Duodenal mucosa (tissue), 2 donors: ENCODE results near the gene MRPL19.

Experiments
- H3K27ac ChIP-seq: one replicate; pipeline ENCODE4 v1.7.0; 2013; ENCODE audit warnings: low read depth, low read length
- H3K27me3 ChIP-seq, 2 donors: one replicate each; pipeline ENCODE4 v1.7.0; 2013; ENCODE audit warnings: low read length in 2 of 2, control low read depth in 1 of 2; ENCODE audit not compliant: insufficient read depth in 2 of 2, control insufficient read depth in 1 of 2
- H3K36me3 ChIP-seq, 2 donors: one replicate each; pipeline ENCODE4 v1.7.0; 2013; ENCODE audit warnings: low read length in 2 of 2, control low read depth in 1 of 2; ENCODE audit not compliant: insufficient read depth in 2 of 2, control insufficient read depth in 1 of 2
- H3K4me1 ChIP-seq, 2 donors: one replicate each; pipeline ENCODE4 v1.7.0; 2013; ENCODE audit warnings: low read length in 2 of 2, control low read depth in 1 of 2; ENCODE audit not compliant: insufficient read depth in 2 of 2, control insufficient read depth in 1 of 2
- H3K4me3 ChIP-seq, 2 donors: one replicate each; pipeline ENCODE4 v1.7.0; 2013; ENCODE audit warnings: low read length in 2 of 2, low read depth in 1 of 2
- H3K9ac ChIP-seq, 2 donors: one replicate each; pipeline ENCODE4 v1.7.0; 2013; ENCODE audit warnings: low read length in 2 of 2, low read depth in 1 of 2
- H3K9me3 ChIP-seq, 2 donors: one replicate each; pipeline ENCODE4 v1.7.0; 2013; ENCODE audit warnings: low read length in 2 of 2, control low read depth in 1 of 2; ENCODE audit not compliant: control insufficient read depth in 1 of 2

Gene MRPL19

GRCh38 chr2:75716406-75716805, 69.8 kb downstream of the MRPL19 start:
- Histone ChIP-seq H3K9ac (no peak overlapping the region), H3K27ac (no peak overlapping the region), H3K36me3 (no peaks in the 10 kb centered on the region), H3K27me3 (no peaks in the 10 kb centered on the region), H3K4me1 (peaks cover 0 to under 1% of the 10 kb centered on the region in 2 donors), H3K9me3 (no peaks in the 10 kb centered on the region), H3K4me3 (no peak overlapping the region)

- Histone ChIP-seq H3K27ac (no peak overlapping the region), H3K27me3 (no peaks in the 10 kb centered on the region)
Observed at GRCh38 chr2:75719616-75720015, 73.0 kb downstream of the MRPL19 start.

GRCh38 chr2:75720525-75720924, 73.9 kb downstream of the MRPL19 start:
- H3K27ac ChIP-seq, result no peak overlapping the region
- H3K9me3 ChIP-seq, result no peaks in the 10 kb centered on the region
- no peaks in the 10 kb centered on the region for H3K36me3 ChIP-seq
- no peak overlapping the region for H3K9ac ChIP-seq
- no peak overlapping the region for H3K4me3 ChIP-seq
- H3K4me1 ChIP-seq, result no peaks in the 10 kb centered on the region
- H3K27me3 ChIP-seq, result no peaks in the 10 kb centered on the region

More at GRCh38 chr2:75719616-75720015, 73.0 kb downstream of the MRPL19 start:
- Histone ChIP-seq H3K4me1 (no peaks in the 10 kb centered on the region), H3K9me3 (no peaks in the 10 kb centered on the region), H3K36me3 (no peaks in the 10 kb centered on the region), H3K4me3 (no peak overlapping the region), H3K9ac (no peak overlapping the region)

- H3K4me1 ChIP-seq, result no peaks in the 10 kb centered on the region
- no peak overlapping the region for H3K4me3 ChIP-seq
- H3K36me3 ChIP-seq, result no peaks in the 10 kb centered on the region
- H3K27ac ChIP-seq, result no peak overlapping the region
- H3K27me3 ChIP-seq, result peaks cover 0 to 3% of the 10 kb centered on the region in 2 donors
- H3K9me3 ChIP-seq, result no peaks in the 10 kb centered on the region
- no peak overlapping the region for H3K9ac ChIP-seq
Observed at GRCh38 chr2:75722687-75723086, 76.1 kb downstream of the MRPL19 start.

GRCh38 chr2:75728614-75729419, 82.2 kb downstream of the MRPL19 start:
- peaks cover 0 to 8% of the 10 kb centered on the region in 2 donors for H3K27me3 ChIP-seq
- H3K4me3 ChIP-seq, result no peak overlapping the region
- H3K36me3 ChIP-seq, result no peaks in the 10 kb centered on the region
- no peaks in the 10 kb centered on the region for H3K4me1 ChIP-seq
- H3K9me3 ChIP-seq, result no peaks in the 10 kb centered on the region
- no peak overlapping the region for H3K27ac ChIP-seq
- no peak overlapping the region for H3K9ac ChIP-seq

GRCh38 chr2:75729861-75730260, 83.3 kb downstream of the MRPL19 start:
- H3K27me3 ChIP-seq, result peaks cover 0 to 8% of the 10 kb centered on the region in 2 donors
- H3K36me3 ChIP-seq, result no peaks in the 10 kb centered on the region
- H3K4me1 ChIP-seq, result no peaks in the 10 kb centered on the region
- H3K27ac ChIP-seq, result no peak overlapping the region
- H3K9me3 ChIP-seq, result no peaks in the 10 kb centered on the region
- no peak overlapping the region for H3K9ac ChIP-seq
- no peak overlapping the region for H3K4me3 ChIP-seq

GRCh38 chr2:75736276-75736675, 89.7 kb downstream of the MRPL19 start:
- H3K27ac ChIP-seq, result no peak overlapping the region
- H3K9ac ChIP-seq, result no peak overlapping the region
- H3K4me1 ChIP-seq, result no peaks in the 10 kb centered on the region
- H3K4me3 ChIP-seq, result no peak overlapping the region
- H3K9me3 ChIP-seq, result no peaks in the 10 kb centered on the region
- H3K36me3 ChIP-seq, result no peaks in the 10 kb centered on the region
- H3K27me3 ChIP-seq, result peaks cover 0 to 6% of the 10 kb centered on the region in 2 donors

GRCh38 chr2:75737961-75738360, 91.4 kb downstream of the MRPL19 start:
- no peak overlapping the region for H3K4me3 ChIP-seq
- H3K27ac ChIP-seq, result no peak overlapping the region
- H3K9me3 ChIP-seq, result no peaks in the 10 kb centered on the region
- H3K27me3 ChIP-seq, result peaks cover 0 to 6% of the 10 kb centered on the region in 2 donors
- H3K36me3 ChIP-seq, result no peaks in the 10 kb centered on the region
- H3K9ac ChIP-seq, result no peak overlapping the region
- no peaks in the 10 kb centered on the region for H3K4me1 ChIP-seq
